Mesothelial cell of epicardium (in vitro differentiated cells): ENCODE results near the gene MROH7. TPM values are rescaled to one million over a fixed set of nuclear protein-coding genes. Genes with fewer than 3 reads are reported as not detected.

Source experiments
- DNase-seq, 2 experiments: peaks; one replicate each; pipeline ENCODE4 v3.0.0; 2021; ENCODE audit warnings: low spot score in 2 of 2; ENCODE audit not compliant: unreplicated experiment in 2 of 2
- H3K27ac Mint-ChIP-seq: 2 replicates; pipeline ENCODE4 v1.8.0; 2021; ENCODE audit warnings: mixed read lengths
- H3K27me3 Mint-ChIP-seq: 2 replicates; pipeline ENCODE4 v1.8.0; 2021; ENCODE audit warnings: low read depth, mixed read lengths
- H3K36me3 Mint-ChIP-seq: 2 replicates; pipeline ENCODE4 v1.8.0; 2021; ENCODE audit warnings: mixed read lengths
- H3K4me1 Mint-ChIP-seq: 2 replicates; pipeline ENCODE4 v1.8.0; 2021; ENCODE audit warnings: mixed read lengths
- H3K4me3 Mint-ChIP-seq: 2 replicates; pipeline ENCODE4 v1.8.0; 2021; ENCODE audit warnings: mild to moderate bottlenecking, moderate library complexity, mixed read lengths
- H3K9me3 Mint-ChIP-seq: 2 replicates; pipeline ENCODE4 v1.8.0; 2021; ENCODE audit warnings: mixed read lengths
- total RNA-seq: library from RNA; stranded (reverse); gene quantifications from 3 replicates; pipeline ENCODE4 v1.2.1, GENCODE V29; 2021
- TF ChIP-seq, protein P1 (sequence below): fragments of 200-600 bp; sonication (generic); IDR thresholded peaks from one replicate; pipeline ENCODE4 v1.5.0; 2021; ENCODE audit warnings: antibody characterized with exemption; ENCODE audit not compliant: unreplicated experiment

Gene MROH7
- total RNA-seq, 1 donor from 2014 or later, result 4.3 TPM

DNA sequence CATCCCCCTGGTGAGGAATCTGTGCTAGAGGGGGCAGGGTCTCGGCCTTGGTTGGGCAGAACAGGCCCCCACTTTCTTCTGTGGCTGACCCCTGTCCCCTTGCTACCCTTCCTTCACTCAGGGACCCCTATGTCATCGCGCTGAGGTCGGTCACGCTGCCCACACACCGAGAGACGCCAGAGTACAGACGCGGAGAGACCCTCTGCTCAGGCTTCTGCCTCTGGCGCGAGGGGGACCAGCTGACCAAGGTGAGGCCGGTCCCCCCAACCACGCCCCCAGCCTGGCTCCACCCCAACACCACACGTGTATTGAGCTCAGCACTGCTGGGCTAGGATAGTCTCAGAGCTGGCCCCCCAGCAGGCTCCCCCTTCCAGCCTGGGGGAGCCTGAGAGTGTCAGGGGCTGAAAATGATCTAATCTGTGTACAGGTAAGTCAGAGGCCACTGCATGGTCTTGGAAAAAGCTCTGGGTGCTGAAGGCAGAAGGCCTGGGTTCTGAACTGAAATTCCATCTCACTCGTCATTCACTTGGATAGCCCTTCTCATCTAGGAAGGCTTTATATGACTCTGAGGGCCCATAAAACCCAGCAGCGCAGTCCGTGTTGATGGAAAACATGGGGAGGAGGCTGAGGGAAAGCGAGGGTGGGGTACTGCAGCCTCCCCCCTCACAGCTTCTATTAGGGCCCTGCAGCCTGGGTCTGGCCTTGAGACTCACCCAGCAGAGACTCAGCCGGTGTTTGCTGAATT, 33.6 kb upstream of the MROH7 start:
- no peak overlapping the region for H3K27ac Mint-ChIP-seq
- H3K9me3 Mint-ChIP-seq, result no peaks in the 10 kb centered on the region
- no peak overlapping the region for H3K4me3 Mint-ChIP-seq
- H3K4me1 Mint-ChIP-seq, result no peaks in the 10 kb centered on the region
- H3K27me3 Mint-ChIP-seq, result no peaks in the 10 kb centered on the region
- H3K36me3 Mint-ChIP-seq, result no peaks in the 10 kb centered on the region
- TF ChIP-seq, protein P1, sequence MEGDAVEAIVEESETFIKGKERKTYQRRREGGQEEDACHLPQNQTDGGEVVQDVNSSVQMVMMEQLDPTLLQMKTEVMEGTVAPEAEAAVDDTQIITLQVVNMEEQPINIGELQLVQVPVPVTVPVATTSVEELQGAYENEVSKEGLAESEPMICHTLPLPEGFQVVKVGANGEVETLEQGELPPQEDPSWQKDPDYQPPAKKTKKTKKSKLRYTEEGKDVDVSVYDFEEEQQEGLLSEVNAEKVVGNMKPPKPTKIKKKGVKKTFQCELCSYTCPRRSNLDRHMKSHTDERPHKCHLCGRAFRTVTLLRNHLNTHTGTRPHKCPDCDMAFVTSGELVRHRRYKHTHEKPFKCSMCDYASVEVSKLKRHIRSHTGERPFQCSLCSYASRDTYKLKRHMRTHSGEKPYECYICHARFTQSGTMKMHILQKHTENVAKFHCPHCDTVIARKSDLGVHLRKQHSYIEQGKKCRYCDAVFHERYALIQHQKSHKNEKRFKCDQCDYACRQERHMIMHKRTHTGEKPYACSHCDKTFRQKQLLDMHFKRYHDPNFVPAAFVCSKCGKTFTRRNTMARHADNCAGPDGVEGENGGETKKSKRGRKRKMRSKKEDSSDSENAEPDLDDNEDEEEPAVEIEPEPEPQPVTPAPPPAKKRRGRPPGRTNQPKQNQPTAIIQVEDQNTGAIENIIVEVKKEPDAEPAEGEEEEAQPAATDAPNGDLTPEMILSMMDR, result no peak
- no peak for DNase-seq

- no peaks in the 10 kb centered on the region for H3K27me3 Mint-ChIP-seq
- H3K36me3 Mint-ChIP-seq, result no peaks in the 10 kb centered on the region
- TF ChIP-seq, protein P1, result no peak
- H3K4me3 Mint-ChIP-seq, result no peak overlapping the region
- no peaks in the 10 kb centered on the region for H3K4me1 Mint-ChIP-seq
- no peak for DNase-seq
- H3K9me3 Mint-ChIP-seq, result no peaks in the 10 kb centered on the region
- H3K27ac Mint-ChIP-seq, result no peak overlapping the region
These were observed 32.9 kb upstream of the MROH7 start for GRCh38 chr1:54608566-54609230.

GRCh38 chr1:54609301-54609921, 32.2 kb upstream of the MROH7 start:
- no peak overlapping the region for H3K27ac Mint-ChIP-seq

GRCh38 chr1:54610048-54610447, 31.5 kb upstream of the MROH7 start:
- DNase-seq, result no peak
- H3K36me3 Mint-ChIP-seq, result no peaks in the 10 kb centered on the region
- H3K4me3 Mint-ChIP-seq, result no peak overlapping the region
- no peaks in the 10 kb centered on the region for H3K4me1 Mint-ChIP-seq
- no peaks in the 10 kb centered on the region for H3K27me3 Mint-ChIP-seq
- H3K9me3 Mint-ChIP-seq, result no peaks in the 10 kb centered on the region
- H3K27ac Mint-ChIP-seq, result no peak overlapping the region
- TF ChIP-seq, protein P1, result no peak

More at GRCh38 chr1:54609301-54609921, 32.2 kb upstream of the MROH7 start:
- Mint-ChIP-seq H3K27me3 (no peaks in the 10 kb centered on the region), H3K4me3 (no peak overlapping the region), H3K4me1 (no peaks in the 10 kb centered on the region), H3K36me3 (no peaks in the 10 kb centered on the region), H3K9me3 (no peaks in the 10 kb centered on the region)
- no peak for DNase-seq
- TF ChIP-seq, protein P1, result no peak

DNA sequence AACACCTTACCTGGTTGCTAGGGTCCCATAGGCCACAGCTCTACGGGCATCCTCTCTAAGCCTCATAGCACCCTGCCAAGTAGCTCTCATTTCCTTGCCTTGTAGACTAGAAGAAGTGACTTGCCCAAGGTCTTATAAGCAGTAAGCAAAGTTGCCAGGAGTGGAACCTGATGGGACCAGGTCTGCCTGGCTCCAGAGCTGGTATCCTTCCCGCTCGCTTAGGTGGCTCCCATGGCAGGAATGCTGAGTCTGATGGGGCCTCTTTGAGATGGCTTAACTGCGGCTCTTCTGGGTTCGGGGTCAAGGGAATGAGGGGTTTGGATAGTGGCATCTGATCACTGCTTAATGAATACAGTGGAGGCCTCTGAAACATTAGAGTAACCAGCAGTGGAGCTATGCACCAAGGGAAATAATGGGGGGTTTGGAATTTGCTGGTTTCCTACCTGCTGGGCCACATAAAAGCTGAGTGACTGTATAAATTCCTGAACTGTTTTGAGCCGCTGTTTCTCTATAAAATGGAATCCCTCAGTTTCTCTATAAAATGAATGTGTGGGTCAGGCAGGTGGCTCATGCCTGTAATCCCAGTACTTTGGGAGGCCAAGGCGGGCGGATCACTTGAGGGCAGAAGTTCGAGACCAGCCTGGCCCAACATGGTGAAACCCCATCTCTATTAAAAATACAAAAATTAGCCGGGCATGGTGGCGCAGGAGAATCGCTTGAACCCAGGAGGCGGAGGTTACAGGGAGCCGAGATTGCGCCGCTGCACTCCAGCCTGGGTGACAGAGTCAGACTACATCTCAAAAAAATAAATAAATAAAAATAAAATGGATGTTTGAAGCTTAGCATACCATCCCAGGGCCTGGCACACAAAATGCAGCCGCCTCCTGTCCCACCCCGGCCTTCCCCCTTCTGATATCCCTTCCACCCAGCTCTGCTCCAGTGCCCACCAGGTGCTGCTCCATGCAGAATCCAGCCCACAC, 30.7 kb upstream of the MROH7 start:
- Mint-ChIP-seq H3K36me3 (no peaks in the 10 kb centered on the region), H3K9me3 (no peaks in the 10 kb centered on the region), H3K27me3 (no peaks in the 10 kb centered on the region), H3K4me1 (no peaks in the 10 kb centered on the region), H3K27ac (no peak overlapping the region), H3K4me3 (no peak overlapping the region)
- DNase-seq, result no peak
- TF ChIP-seq, protein P1, result no peak
